SH-SY5Y (cell line): Measurements from ENCODE around the gene DIS3L2.

Experiments used
- GATA2 ChIP-seq: IDR thresholded peaks from 2 replicates; pipeline ENCODE4 v1.6.1; 2011; ENCODE audit warnings: mild to moderate bottlenecking, low read depth, low read length
- GATA3 ChIP-seq: IDR thresholded peaks from 2 replicates; pipeline ENCODE4 v1.6.1; 2011; ENCODE audit warnings: low read depth, mild to moderate bottlenecking, low read length, moderate library complexity

GRCh38 chr2:232341061-232341738, 379.7 kb downstream of the DIS3L2 start:
- no peak for TF ChIP-seq GATA2
- no peak for TF ChIP-seq GATA3
